Epithelial cell of prostate (primary cell): ENCODE measurements around the gene GRM4.
"Not testable (repeated sequence)": the region's sequence is repeated elsewhere in the genome, so short reads cannot be mapped to it uniquely, and the experiment has no call there.

Experiments
- DNase-seq: peaks from one replicate; pipeline ENCODE4 v3.0.0-alpha.2; 2011; ENCODE audit warnings: low read depth, low spot score
- H3K27ac ChIP-seq: fragments of 450-650 bp; 2 replicates; pipeline ENCODE4 v1.5.1; 2017; ENCODE audit warnings: mild to moderate bottlenecking

Gene GRM4

DNA sequence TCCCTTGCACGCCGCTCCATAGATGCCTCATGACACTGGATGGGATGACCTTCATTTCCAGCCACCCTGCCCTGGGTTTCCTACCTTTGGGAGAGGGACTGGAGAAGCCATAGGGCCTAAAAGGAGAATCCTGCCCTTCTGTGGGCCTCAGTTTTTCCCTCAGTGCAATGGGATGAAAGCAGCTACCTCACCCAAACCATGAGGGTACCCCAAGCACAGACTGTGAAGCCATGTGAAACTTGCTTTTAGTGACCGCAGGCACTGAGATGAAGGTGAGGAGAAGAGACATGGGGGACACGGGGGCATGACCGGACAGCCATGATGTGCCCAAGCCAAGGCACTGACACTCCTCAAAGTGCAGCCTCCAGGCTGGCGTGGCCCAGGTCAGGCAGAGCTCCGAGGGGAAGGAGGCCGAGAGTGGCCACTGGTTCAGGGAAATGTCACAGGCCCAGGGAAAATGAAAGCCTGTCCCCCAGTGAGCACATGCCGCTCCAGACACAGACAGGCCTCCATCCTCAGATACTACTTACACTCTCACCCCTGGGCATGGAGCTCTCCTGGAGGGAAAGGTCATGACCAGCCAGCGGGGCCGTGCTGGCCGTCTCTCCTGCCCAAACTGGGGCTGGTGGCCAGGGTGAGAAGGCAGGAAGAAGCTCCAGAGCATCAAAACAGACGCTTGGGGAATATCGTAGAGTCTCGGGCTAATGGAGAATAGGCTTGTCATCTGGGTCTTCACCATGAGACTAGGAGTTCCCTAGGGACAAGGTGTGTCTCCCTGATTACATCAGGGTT is 116.2 kb downstream of the GRM4 start:
- no peak for DNase-seq
- no peak overlapping the region for H3K27ac ChIP-seq

DNA sequence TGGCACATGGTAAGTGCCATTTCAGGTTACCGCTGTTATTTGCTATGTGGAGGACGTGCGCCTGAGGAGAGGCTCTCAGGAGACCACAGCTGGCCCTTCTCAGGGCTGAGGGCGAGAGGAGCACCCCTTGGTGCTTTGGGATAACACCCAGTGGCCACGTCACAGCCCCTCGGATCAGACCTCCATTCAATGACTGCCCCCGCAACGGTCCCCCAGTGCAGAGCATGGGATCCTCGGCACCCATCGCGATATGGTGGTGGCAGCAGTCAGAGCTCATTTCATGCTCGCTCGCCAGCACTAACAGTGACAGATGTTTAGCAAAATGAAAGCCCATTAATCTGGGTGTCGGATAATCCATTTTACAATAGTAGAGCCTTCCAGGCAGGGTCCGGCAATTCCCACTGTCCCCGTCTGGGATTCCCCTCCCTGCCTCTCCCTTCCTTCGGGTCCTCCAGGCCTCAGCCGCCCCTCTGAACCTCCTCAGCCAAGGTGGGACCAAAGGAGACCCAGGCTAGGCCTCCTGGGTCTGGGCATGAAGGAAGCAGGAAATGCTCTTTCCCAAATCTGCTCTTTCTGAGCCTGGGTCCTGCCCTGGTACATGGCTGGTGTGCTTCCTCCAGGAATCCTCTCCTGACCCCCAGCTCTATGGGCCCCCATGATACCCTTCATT is 117.1 kb downstream of the GRM4 start:
- DNase-seq: no peak
- no peak overlapping the region for H3K27ac ChIP-seq

DNA sequence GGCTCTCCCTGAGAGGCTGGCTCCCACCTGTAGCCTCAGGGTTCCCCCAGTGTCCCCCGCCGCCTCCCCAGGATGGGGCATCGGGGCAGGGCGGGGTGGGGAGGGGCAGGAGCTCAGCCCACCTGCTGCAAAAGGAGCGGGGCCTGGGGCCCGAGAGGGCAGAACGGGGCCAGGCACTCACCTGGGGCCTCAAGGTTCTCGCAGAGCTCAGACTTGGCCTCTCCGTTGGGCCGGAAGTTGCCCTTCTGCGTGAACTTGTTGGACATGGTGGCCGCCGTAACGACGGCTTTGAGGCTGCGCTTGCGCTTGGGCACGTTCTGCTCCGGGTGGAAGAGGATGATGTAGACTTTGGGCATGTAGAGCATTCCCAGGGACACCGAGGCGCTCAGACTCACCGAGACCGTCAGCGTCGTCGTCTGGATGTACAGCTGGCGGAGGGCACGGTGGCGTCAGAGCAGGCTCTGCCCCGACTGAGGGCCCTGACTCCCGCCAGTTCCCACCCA is 117.9 kb downstream of the GRM4 start:
- no peak overlapping the region for H3K27ac ChIP-seq
- no peak for DNase-seq

DNA sequence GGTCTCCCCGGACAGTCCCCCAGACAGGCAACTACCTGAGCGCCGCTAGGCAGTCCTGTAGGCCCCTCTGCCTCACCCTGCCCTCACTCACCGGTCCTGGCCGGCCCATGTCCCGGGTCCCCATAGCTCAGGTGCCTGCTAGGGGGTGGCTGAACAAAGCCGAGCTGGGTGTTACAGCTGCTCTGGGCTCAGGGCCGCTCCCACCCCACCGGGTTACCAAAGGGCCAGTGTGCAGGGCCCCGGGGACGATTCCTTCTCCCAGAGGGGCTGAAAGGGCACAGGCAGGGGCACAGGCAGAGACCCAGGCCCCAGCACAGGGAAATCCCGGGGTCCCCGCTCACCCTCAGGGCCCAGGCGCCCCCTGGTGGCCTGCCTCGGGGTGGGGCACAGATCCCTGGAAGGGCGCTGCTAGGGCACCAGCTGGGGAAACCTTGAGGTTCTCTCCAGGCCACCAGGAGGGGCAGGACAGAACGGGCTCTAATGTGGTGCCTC is 118.4 kb downstream of the GRM4 start:
- no peak for DNase-seq
- no peak overlapping the region for H3K27ac ChIP-seq

DNA sequence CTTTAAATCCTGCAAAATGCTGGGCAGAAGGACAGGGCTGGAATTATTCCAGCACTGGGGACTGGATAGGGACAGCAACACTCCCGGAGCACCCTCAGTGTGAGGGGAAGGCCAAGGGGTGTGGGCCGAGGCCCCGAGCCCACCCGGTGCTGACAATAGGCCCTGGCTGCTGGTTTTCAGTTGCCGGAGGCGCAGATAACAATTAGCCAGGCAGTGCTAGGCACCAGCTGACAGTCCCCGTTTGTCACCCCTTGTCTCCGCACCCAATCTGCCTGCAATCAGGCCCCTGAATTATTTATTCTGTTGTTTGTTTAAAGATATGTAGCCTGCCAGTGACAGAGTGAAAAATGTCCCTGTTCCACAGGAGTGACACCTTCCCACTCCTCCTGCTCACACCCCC is 120.0 kb downstream of the GRM4 start:
- DNase-seq: no peak

DNA sequence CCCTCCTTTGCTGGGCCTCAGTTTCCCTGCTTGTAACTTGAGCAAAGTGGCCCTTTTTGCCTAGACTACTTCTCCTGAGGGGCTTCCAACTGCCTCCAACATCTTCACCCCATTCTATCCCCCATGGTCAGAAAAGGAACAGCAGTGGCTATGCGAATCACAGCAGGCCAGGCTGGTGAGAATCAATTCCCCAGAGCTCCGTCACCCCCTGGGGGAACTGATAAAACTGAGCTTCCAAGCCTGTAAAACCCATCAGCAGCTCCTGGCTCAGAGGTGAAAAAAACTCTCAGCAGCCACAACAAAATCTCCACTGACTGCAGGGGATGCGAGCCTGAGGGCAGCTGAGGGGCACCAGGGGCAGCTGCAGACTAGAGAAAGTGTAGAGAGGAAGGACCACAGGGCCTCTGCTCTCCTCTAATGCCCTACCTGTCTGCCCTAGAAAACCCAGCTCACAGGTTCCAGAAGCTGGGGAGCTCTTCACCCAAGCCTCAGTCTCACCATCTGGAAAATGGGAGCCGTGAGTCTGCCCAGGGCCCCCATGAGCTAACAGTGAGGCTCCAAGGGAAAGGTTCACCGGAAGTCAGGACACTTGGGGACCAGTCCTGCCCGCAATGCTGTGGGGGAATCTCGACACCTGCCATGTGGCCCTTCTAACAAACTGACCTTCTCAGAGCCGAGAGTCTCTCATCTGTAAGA is 120.6 kb downstream of the GRM4 start:
- no peak for DNase-seq
- no peak overlapping the region for H3K27ac ChIP-seq

More for the DNA sequence above, 120.0 kb downstream of the GRM4 start:
- H3K27ac ChIP-seq: no peak overlapping the region

DNA sequence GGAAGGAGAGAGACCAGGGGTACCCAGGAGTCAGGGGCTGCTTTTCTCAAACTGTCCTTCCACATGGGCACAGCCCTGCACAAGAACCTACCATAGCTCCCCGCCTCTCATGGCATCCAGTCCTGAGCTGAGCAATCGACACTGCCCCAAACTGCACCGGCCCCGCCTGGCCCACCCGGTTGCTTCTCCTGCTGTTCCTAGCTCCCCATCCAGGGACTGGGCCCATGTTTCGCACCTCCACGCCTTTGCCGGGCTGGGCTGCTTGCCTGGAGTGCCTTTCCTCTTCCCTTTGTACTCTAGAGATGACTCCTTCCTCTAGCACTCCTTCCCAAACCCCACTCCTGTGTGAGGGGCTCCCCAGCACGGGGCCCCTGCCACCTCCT is 123.0 kb downstream of the GRM4 start:
- H3K27ac ChIP-seq: no peak overlapping the region
- DNase-seq: no peak

DNA sequence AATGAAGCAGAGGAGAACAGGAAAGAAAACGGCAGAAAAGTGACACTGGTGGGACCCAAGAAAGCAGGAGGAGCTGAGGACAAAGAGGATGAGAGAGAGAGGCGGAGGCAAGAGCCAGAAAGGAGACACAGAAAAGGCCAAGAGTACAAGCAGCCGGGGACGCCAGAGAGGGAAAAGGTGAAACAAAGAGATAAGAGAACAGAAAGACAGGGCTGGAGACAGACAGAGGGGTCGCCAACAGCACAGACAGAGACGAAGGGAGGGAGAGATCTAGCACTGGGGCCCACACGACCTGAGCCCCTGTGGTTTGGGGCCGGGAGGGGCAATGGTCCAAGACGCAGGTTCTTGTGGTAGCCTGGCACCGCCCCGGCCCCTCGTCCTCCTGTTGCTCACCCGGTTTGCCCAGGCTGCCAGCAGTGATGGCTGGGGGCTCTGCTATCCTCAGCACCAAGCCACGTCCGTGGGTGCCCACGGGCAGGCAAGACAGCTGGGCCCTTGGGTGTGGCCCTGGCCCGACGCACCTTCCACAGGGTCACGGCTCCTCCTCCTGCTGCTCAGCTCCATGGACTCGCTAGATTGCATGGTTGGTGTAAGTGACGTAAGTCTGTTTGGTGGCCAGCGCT is 123.5 kb downstream of the GRM4 start:
- DNase-seq: no peak
- no peak overlapping the region for H3K27ac ChIP-seq

DNA sequence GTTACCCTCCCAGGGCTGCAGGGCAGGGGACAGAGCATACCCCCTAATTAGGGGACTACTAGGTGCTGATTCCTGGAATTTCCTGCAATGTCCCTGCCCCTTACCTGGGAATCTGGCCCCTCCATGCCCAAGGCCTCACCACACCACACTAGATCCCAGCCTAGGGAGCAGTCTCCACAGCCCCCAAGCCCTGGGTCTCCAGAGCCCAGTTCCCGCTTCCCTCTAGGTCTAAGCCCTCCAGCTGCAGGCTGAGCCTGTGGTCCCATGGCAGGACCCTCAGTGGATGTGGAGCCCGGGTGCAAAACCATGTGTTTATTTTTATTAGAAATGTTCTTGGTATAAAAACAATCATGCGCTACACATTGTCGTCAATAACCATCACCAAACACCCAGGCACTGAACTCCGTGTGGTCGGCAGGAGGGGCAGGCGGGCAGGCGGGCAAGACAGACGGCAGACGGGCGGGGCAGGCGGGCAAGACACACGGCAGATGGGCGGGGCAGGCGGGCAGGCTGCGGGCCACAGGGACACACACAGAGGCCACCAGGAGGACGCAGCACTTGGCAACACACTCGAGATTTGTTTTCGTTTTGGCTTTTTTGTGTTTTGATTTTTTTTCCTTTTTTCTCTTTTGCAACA is 124.2 kb downstream of the GRM4 start:
- no peak overlapping the region for H3K27ac ChIP-seq
- DNase-seq: no peak

DNA sequence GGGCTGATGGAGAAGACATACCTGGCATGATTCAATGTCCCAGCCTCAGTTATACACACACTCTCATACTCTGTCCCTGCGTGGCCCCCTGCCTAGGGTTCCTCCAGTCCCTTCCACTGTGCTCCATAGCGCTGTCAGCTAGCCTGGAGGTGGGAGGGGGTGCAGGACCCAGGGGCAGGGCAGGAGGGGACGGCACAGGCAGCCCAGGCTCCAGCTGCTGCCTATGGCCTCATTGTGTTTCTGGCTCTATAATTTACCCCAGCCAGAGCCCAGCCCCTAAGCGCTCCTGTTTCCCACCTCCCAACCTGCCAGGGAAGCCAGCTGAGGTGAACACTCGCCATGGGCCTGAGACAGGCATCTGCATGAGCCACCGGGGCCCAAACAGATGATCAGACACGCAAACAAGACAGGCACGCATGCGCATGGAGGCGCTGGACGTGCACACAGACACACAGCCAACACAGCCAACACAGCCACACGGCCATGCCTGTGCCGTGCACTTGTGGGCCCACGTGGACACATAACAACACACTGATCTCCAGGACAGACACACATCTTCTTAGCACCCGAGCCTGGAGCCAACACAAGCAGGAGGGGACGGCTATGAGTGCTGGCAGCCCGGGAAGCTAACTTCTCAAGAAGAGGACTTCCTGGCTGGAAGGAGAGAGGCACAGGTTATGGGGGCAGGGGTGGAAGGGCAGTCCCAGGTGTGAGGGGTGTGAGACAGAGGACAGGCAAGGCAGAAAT is 124.9 kb downstream of the GRM4 start:
- DNase-seq: no peak
- H3K27ac ChIP-seq: no peak overlapping the region

DNA sequence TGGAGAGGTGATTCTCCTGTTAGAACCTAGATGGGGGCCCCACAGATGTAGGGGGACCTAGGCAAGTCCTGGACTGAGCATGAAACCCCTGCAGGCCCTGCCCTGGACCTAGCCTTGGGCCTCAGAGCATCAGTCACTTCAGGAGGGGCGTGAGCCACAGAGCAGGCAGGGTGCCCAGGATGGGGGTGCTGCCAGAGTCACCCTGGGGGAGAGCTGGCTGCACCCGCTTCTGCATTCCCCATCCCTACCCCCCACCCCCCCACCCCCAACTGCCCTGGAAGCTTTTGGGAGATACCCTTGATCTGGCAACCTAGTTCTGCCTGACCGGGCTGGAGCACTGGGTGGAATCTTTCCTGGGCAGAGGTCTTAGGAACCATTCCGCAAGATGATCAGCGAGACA is 125.6 kb downstream of the GRM4 start:
- DNase-seq: no peak

DNA sequence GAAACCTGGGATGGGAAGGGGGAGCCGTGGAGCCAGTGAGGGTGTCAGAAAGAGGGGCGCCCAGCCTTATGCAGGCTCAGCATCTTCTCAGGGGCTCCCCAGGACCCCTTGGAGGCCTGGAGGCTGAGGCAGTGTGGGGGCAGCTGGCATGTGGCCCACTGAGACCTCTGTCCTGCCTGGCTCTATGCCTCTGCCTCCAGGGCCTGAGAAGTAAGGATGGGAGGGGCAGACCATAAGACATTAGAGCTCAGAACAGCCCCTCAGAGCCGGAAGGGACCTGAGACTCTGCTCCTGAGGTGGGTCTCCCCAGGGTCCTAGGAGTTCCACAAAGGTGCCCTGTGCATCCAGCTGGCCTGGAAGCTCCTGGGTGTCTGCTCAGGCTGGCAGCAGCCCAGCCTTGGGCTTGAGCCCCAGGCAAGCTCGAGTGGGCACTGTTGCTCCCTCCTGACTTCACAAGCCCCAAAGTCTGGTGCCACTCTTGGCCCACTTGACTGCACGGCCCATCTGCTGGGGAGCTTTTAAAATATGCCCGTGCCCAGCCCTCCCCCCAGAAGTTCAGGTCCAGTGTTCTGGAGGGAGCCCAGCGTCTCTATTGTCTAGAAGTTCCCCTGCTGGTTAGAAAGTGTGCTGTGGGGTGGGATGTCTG is 126.8 kb downstream of the GRM4 start:
- no peak overlapping the region for H3K27ac ChIP-seq
- DNase-seq: no peak

More for the DNA sequence above, 125.6 kb downstream of the GRM4 start:
- H3K27ac ChIP-seq: no peak overlapping the region

DNA sequence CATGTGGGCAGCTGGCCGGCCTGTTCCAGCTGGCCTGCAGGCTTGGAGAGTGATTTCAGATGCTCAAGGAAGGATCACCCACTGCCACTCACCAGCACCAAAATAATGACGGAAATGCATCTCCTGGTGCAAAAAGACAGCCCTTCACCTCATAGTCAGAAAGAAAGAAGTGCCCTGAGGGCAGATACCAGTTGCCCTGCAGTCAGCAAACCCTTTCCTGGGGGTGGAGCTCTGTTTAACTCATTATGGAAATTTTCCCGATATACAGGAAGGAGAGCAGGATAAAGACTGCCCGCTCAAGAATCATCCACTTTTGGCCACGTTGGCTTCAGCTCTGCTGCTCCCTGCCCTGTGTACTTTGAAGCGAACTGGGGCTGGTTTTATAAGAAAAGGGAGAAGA is 127.9 kb downstream of the GRM4 start:
- H3K27ac ChIP-seq: no peak overlapping the region

DNA sequence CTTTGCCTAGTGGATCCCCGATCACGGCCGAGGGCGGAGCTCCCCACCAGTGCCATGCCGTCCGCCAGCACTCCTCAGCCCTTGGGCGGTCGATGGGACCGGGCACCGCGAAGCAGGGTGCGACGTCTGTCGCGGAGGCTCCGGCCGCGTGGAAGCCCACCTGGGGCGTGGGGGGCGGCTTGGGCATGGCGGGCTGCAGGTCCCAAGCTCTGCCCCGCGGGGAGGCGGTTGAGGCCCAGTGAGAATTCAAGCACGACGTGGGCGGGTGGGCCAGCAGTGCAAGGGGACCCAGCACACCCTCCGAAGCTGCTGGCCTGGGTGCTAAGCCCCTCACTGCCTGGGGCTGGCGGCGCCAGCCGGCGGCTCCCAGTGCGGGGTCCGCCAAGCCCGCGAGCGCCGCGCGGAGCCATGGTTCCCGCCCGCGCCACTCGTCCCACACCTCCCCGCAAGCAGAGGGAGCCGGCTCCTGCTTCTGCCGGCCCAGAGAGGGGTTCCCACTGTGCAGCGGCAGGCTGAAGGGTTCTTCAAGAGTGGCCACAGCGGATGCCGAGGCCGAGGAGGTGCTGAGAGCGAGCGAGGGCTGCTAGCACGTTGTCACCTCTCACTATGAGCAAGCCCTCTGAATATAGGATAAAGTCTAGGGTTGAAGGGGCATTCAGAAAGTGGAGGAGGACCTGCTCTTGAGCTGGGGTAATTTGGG is 128.6 kb downstream of the GRM4 start:
- DNase-seq: no peak
- no peak overlapping the region for H3K27ac ChIP-seq

More for the DNA sequence above, 127.9 kb downstream of the GRM4 start:
- DNase-seq: no peak

DNA sequence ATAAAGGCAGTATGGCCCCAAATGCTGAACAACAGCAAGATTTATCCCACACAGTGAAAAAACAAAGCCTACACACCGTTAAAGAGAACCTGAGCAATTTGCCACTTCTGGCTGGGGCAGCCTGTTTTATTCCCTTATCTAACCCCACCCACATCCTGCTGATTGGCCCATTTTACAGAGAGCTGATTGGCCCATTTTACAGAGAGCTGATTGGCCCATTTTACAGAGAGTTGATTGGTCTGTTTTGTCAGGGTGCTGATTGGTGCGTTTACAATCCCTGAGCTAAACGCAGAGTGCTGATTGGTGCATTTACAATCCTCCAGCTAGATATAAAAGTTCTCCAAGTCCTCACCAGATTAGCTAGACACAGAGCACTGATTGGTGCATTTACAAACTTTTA is 129.3 kb downstream of the GRM4 start:
- H3K27ac ChIP-seq, DNase-seq: not testable (repeated sequence)

DNA sequence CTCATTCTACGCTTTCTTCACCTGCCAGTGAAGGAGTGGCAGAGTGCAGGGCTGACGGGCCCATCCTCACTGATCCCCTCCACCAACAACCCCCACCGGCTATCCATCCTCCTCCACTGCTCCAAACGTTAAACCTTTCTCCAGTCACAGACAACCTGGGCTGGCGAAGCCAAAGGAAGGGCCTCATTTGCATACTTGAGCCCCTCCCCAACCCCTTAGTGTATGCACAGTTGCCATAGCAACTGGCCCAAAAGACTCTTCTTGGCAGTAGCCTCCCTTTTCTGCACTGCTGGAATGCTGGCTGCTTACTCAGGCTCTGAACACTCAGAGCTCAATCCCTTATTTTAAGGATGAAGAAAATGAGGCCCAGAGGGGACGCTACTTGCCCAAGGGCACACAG is 130.3 kb downstream of the GRM4 start:
- H3K27ac ChIP-seq: no peak overlapping the region
- no peak for DNase-seq

DNA sequence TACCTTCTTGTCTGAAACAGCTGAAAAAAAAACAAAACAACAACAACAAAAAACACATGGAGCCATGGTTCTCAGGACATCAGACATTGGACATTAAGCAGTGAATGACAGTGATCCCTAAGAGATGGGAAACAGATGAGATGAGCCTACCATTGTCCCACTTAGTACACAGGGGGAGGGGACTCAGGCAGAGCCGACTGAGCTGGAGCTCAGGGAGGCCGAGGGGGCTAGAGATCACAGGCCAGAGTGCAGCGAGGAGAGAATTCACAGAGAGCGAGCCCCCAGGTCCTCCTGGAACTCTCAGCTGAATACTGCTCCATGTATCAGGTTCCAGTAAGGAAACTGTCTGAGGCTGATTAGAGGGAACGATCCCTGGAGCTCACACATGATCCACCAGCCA is 134.6 kb downstream of the GRM4 start:
- DNase-seq: no peak
- H3K27ac ChIP-seq: no peak overlapping the region

DNA sequence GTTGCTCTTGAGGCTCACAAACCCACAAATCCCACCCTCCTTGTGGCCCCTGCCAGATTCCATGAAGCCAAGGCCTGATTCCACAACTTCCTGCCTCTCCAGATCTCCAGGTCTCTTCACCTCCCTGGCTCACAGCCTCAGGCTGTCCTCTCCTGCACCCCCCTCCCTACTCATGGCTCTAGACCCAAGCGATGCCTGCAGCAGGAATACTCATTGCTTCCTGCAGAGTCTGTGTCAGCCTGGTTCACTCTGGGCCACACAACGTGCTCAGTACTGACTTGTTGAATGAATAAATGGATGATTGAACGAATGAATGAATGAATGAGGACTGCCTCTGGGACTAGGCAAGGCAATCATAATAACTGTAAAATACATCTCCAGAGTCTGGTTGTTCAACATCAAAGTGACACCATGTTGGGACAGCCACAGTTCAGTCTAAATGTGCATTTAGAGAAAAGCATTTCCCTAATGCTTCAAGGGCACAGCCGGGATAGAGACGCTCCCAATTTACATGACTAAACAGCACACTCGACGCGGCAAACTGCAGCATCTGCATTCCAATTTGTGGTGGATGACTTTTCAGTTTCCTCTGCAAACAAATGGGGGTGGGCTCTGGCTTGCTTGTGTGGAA is 139.9 kb downstream of the GRM4 start:
- no peak overlapping the region for H3K27ac ChIP-seq
- no peak for DNase-seq
